Ovary (tissue), 3 donors: ENCODE results near the gene NKAIN2.

ENCODE experiments used
- CTCF ChIP-seq, 3 donors: fragments of 450-650 bp in 2 of 3; fragments of 200-600 bp in 1 of 3; IDR thresholded peaks; one replicate each; pipeline versions ENCODE4 v1.5.1 to v1.8.0; 2016 to 2022; ENCODE audit warnings: antibody characterized with exemption in 3 of 3, mild to moderate bottlenecking in 1 of 3
- EP300 ChIP-seq: sonication (generic); formaldehyde crosslinking; IDR thresholded peaks from one replicate; pipeline ENCODE4 v1.6.1; 2017; ENCODE audit warnings: antibody characterized with exemption
- POLR2A ChIP-seq: fragments of 450-650 bp; IDR thresholded peaks from one replicate; pipeline ENCODE4 v1.6.1; 2017; ENCODE audit warnings: antibody characterized with exemption, mild to moderate bottlenecking, moderate library complexity
- donor health status: DM: no; HTN: no; CAD: no.

GRCh38 chr6:123806561-123806960 is 2.9 kb downstream of the NKAIN2 start:
- TF ChIP-seq CTCF (IDR thresholded peaks at IDR 0.05): no peak
- TF ChIP-seq POLR2A: no peak
- TF ChIP-seq EP300: no peak
